Stimulated activated CD4-positive, alpha-beta T cell treated with anti-CD3 and anti-CD28 coated beads, Interleukin-1b, Interleukin-23, amount 100 ng/mL, for 48 hours (primary cell): ENCODE results near the gene NIPA2.

Experiments
- DNase-seq: peaks from one replicate; pipeline ENCODE4 v3.0.0-alpha.2; 2020

Gene NIPA2

DNA sequence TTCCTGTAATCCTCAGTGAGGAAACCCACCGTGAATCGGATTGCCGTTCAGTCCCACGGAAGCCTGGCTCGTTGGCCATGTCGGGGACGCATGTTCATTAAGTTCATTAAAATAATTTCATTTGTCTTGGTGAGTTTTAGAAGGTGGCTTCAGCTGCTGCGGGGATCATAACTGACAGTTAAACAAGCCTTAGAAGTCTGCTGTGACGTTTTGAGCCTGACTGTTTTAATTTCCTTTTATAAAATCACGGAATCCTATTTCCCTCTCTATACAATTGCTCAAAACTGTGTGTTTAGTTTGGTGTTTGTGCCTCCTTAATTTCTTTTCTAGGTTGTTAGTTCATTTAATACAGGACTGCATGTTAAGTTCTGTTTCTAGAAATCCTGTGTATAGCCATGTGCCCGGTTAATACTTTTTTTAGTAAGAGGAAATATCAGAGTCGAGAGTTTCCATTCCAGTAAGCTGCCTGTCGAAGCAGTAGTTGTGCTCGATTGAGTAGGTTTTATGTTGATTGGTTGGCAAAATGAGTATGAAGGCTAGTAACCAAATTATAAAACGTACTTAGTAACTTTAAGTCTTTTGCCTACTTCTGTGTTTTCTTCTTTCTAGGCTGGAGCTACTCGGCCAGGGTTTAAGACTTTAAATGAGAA, 705 bp downstream of the NIPA2 start:
- no peak for DNase-seq

- DNase-seq, result no peak
Observed at GRCh38 chr15:22844421-22845288, 6.2 kb downstream of the NIPA2 start.

DNA sequence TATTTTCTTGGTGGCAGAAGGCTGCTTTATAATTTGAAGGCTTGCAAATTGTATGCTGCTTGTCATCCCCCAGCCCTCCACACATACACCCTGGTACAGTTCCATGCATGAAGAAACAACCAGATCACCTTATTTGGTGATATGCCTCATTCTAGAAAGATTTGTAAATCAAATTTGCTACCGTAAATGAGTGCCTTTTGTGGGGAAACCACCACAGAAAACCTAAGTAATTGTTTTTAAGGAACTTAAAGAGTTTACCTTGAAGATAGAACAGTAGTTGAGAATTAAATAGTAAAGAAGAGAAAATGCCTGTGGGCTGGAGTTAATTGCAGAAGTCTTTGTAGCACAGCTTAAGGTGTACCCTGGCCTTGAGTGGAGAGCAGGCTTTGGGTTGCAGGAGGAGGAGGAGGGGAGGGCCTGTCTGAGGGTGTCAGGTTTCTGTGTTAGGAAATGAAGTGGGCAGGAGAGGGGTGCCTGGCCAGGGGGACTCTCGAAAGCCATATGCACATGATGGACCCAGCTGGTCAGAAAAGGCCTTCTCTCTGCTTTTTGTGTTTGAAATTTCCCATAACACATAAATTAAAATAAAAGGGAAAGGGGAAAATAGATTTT, 6.9 kb downstream of the NIPA2 start:
- DNase-seq, result no peak

DNA sequence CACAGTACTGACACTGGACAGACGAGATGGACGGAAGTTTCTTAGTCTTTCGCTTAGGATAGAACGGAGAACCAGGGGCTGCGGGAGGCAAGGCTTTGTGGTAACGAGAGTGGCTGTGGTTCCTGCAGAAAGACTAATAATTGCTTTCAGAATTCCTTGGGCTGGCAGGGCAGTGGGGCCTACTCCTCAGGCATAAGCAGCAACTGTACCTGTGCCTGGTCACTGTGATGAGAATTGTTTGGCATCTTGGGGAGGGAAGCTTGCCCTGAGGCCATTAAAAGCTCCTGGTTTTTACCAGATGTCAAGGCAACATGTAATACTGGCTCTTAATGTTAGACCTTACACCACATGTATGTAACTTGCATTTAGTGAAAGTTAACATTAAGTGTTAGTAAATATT, 7.6 kb downstream of the NIPA2 start:
- DNase-seq, result no peak

DNA sequence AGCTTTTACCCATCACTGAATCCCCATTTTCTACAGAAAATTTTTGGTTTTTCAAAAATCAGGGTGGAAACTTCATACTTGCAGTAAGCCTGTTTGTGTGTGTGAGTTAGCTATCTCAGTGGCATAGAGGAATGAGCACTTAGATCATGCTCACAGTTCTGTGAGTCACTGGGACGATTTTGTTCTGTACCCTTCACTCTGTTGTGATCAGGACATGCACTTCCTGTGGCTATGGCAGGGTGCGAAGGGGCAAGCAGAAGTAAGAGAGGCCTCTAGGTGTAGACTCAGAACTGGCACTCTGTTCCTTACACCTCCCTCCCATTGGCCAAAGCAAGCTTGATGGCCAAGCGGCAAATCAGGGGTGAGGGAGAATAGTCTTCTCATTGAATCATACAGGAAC, 11.6 kb downstream of the NIPA2 start:
- DNase-seq, result peak; percentile 16

DNA sequence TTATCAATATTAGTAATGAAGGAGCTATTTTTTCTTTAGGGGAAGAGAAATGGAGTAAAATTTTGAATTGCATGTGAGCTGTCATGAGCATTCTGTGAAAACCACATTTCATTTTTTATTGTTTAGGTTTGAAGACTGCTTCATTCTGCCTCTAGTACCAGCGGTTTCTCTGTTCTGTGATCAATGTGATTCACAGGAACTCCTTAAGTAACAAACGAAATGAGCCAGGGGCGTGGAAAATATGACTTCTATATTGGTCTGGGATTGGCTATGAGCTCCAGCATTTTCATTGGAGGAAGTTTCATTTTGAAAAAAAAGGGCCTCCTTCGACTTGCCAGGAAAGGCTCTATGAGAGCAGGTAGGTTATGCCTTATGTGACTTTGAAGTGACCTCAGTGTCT, 13.0 kb downstream of the NIPA2 start:
- peak; percentile 22 for DNase-seq

DNA sequence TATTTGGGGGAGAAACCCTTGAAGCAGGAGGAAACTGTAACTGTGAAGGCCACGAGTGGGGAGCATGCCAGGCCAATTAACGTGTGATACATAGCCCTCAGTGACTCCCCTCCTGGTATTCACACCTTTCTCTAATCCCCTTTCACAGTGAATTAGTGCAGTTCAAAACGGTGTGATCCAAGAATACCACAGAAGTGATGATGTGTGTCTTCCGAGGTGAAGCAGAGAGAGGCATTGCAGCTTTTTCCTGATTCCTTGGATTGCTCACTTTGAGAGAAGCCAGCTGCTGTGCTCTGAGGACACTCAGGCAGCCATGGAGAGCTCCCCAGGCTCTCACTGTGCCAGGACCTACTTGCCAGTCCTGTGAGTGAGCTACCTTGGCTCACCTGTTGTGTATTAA, 17.3 kb downstream of the NIPA2 start:
- no peak for DNase-seq

DNA sequence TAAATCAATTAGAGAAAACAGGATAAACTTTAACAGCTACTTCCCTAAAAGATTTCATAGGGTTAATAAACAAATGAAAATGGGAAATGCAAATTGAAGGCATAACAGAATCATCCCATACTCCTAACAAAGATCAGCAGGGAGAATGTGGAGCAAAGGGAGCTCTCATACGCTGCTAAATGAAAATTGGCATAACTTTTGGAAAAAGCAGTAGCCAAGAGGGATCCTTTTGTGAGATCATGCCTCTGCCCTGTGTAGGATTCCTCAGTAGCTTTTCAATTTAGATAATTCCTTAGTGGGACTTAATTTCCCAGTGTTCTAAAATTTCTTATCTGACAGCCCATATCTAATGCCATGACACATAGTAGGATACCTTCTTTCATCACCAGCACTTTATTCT, 18.2 kb downstream of the NIPA2 start:
- no peak for DNase-seq

DNA sequence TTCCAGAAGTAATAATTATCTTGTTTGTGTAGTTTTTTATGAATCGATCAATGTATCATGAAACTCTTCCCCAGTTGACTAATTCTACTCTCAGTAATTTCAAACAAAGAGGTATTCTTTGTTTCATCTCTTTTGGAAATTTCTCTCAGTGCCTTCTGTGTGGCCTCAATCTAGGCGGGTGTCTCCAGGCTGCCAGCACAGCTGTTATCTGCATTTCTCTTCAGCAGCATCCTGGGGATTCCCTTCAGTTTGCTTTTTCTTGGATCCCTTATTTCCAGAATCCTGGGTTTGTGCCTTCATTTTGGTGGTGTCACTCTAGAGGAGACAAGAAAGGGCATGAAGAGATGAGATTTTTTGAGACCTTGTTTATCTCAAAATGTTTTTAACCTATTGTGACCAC, 22.7 kb downstream of the NIPA2 start:
- DNase-seq, result no peak

GRCh38 chr15:22863356-22863755, 24.9 kb downstream of the NIPA2 start:
- no peak for DNase-seq

DNA sequence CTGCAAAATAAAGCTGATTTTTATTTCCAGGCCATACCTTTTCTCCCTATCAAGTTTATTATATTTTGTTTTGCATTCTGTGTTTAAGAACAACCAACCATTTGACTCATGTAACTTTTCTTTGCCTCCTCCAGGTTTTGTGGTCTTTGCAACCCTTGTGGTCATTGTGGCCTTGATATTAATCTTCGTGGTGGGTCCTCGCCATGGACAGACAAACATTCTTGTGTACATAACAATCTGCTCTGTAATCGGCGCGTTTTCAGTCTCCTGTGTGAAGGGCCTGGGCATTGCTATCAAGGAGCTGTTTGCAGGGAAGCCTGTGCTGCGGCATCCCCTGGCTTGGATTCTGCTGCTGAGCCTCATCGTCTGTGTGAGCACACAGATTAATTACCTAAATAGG, 27.6 kb downstream of the NIPA2 start:
- no peak for DNase-seq

GRCh38 chr15:22867886-22868285, 29.4 kb downstream of the NIPA2 start:
- no peak for DNase-seq

- no peak for DNase-seq
Observed at GRCh38 chr15:22868495-22868894, 30.0 kb downstream of the NIPA2 start.

DNA sequence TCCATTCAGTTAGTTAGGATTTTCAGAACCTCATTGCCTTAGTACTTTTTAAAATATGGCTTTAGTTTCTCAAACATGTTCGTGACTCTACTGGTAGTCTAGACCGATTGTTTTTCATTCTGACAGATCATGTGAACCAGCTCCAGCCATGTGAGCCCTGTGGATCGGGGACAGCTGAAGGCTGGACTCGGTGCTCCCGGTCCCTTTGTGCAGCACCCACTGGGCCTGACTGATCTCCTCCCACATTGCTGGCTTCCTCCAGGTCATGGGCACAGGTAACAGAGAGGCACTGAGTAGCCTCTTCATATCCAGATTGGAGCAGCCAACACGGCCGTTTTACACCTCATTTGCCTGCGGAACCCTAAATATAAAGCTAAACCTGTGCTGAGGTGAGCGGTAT, 30.5 kb downstream of the NIPA2 start:
- DNase-seq, result no peak

- no peak for DNase-seq
Observed at GRCh38 chr15:22869856-22870255, 31.4 kb downstream of the NIPA2 start.

GRCh38 chr15:22870865-22871264, 32.4 kb downstream of the NIPA2 start:
- no peak for DNase-seq

DNA sequence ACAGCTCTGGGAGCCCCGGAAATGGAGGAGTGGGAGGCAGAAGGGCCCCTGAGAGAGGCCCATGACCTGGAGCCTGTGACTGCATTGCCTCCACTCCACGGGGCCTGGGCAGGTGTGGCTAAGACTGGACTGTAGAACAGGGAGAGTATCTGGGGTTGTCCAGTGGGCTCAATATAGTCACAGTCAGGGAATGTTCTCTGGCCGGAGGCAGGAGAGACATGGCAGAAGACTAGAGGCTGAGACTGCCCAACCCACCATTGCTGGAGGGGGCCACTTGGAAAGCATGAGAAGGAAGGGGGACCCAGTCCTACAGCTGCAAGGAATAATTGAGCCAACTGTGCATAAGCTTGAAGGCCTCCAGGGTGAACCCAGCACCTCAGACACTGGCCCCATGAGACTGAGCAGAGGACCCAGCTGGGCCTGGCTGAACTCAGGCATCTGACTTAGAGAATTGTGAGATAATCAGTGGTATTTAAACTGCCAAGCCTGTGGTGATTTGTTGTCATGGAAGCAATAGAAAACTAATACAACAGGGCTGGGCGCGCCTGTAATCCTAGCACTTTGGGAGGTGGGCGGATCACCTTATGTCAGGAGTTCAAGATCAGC, 33.1 kb downstream of the NIPA2 start:
- no peak for DNase-seq

DNA sequence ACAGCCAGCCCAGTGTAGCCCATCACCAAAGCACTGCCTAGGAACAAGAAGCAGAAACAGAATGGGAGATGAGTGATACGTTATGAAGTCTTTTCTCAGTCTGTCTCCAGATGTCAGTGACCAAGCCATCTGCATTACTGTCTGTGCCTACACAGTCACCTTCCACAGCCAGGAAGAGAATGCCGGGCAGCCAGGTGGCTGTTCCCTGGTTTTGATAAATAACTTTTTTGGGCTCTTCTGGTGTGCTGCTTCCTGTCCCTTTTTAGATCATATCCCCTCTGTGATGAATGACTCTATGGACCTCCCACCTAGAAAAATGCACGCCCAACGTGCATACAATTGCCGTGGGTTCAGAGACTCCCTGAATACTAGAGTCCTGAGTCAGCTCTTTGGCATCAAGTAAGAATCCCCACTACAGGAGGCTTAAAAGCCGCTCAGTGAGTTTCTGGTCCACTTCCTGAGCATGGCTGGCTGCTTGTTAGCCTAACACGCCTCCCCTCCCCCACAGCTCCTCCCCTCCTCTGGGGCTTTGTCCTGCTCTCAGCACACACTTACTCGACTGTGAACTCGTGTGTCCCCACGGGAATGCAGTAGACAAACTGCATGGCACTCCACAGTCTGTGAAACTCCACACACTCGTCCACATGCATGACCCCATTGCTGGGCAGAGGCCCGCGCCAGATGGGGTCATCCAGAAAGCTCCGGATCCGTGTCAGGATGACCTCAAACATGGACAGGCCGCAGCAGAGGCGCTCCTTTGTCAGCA, 34.7 kb downstream of the NIPA2 start:
- DNase-seq, result no peak

DNA sequence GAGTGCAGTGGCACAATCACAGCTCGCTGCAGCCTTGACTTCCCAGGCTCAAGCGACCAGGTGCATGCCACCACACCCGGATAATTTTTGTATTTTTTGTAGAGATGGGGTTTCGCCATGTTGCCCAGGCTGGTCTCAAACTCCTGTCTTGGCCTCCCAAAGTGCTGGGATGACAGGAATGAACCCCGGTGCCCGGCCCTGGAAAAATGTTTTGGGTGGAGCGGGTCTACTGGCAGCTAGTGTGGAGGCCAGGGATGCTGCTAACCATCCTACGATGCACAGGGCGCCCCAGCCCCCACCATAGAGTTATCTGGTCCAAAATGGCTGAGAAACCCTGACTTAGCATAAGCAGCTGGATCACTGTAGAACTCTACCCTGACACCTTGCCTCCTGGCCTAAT, 35.4 kb downstream of the NIPA2 start:
- DNase-seq, result no peak

GRCh38 chr15:22874256-22874655, 35.8 kb downstream of the NIPA2 start:
- no peak for DNase-seq

- DNase-seq, result no peak
Observed at GRCh38 chr15:22874966-22875365, 36.5 kb downstream of the NIPA2 start.

DNA sequence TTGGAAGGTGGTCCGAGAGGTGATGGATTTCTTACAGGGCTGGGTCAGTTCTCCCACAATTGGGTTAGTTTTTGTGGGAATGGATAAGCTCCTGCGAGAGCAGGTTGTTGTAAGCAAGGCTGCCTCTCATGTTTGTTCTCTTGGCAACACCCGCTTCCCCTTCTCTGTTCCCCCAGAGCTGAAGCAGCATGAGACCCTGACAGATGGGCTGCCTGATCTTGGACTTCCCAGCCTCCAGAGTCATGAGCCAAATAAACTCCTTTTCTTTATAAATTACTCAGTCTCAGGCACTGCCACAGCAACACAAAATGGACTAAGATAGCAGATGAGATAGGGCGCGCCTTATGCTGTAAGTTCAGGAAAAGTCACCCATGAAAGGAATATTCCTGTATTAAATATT, 38.7 kb downstream of the NIPA2 start:
- no peak for DNase-seq

GRCh38 chr15:22877607-22878006, 39.1 kb downstream of the NIPA2 start:
- DNase-seq, result no peak
